Measurements from ENCODE around the gene CA10. TPM values are rescaled to one million over a fixed set of nuclear protein-coding genes. Genes with fewer than 3 reads are reported as not detected.

The CA10 gene
- total and polyA plus RNA-seq, 4 donors = not detected

DNA sequence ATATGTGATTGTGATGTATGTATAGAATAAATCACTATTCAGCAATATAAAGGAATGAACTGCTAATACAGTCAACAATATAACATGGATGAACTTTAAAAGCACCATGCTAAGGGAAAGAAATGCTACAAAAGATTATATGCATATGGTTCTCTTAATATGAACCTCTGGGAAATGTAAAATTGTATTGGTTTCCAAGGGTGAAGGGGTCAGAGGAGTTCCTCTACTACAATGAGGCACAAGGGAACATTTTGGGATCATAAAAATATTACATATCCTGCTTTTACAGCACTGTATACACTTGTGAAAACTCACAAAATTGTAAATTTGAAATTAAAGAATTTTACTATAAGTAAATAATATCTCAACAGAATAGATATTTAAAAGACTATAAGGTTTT is 111.4 kb downstream of the CA10 start:
- no peak for DNase-seq
- no peaks in the 10 kb centered on the region for H3K27me3 ChIP-seq (ENCODE audit: control insufficient read depth in 1 of 2, insufficient read depth in 2 of 2, low read length in 1 of 2)
- intact Hi-C loops (cut with DNase I) = no loop called here
- H3K4me1 ChIP-seq (ENCODE audit: control insufficient read depth in 1 of 2, insufficient read depth in 2 of 2, low read length in 2 of 2) = no peaks in the 10 kb centered on the region
- H3K4me3 ChIP-seq (ENCODE audit: low read length in 2 of 2) = no peak overlapping the region
- no peaks in the 10 kb centered on the region for H3K9me3 ChIP-seq (ENCODE audit: control insufficient read depth, low read length)
- no peak for ATAC-seq (ENCODE audit: low FRiP score)
- no peak overlapping the region for H3K27ac ChIP-seq (ENCODE audit: low read depth in 1 of 2, low read length in 2 of 2)
- no peaks in the 10 kb centered on the region for H3K36me3 ChIP-seq (ENCODE audit: control insufficient read depth in 1 of 2, insufficient read depth in 2 of 2, low read length in 1 of 2)

DNA sequence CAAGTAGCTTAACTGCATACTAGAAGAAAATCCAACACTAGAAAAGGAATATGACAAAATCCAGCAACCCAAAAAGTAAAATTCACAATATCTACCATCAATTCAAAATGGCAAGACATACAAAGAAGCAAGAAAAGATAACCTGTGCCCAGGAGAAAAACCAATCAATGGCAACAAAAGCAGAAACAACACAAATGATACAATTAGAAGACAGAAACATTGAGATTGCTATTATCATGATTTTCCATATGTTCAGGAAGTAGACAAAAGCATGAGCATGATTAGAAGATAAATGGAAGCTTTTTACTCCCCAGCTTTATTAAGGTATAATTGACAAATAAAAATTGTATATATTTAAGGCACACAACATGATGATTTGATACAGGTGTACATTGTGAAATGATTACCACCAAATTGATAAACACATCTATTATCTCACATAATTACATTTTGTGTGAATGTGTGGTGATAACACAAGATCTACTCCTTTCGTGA is 117.3 kb downstream of the CA10 start:
- ATAC-seq (ENCODE audit: low FRiP score) (no peak), DNase-seq (no peak)
- Histone ChIP-seq H3K36me3 (ENCODE audit: control insufficient read depth in 1 of 2, insufficient read depth in 2 of 2, low read length in 1 of 2) (no peaks in the 10 kb centered on the region), H3K27me3 (ENCODE audit: control insufficient read depth in 1 of 2, insufficient read depth in 2 of 2, low read length in 1 of 2) (no peaks in the 10 kb centered on the region), H3K4me3 (ENCODE audit: low read length in 2 of 2) (no peak overlapping the region), H3K9me3 (ENCODE audit: control insufficient read depth, low read length) (no peaks in the 10 kb centered on the region), H3K27ac (ENCODE audit: low read depth in 1 of 2, low read length in 2 of 2) (no peak overlapping the region), H3K4me1 (ENCODE audit: control insufficient read depth in 1 of 2, insufficient read depth in 2 of 2, low read length in 2 of 2) (no peaks in the 10 kb centered on the region)
- WGBS, 2 donors = 79 to 92% methylated on average over 1 of the region's 1 CpG
- intact Hi-C loops (cut with DNase I) = no loop called here

- intact Hi-C loops (cut with DNase I) = loop anchor here in 1 of 2 donors (2.0 kb wide), 1 partner anchor 20 kb away; no protein-coding TSS in a partner anchor
- H3K4me1 ChIP-seq (ENCODE audit: control insufficient read depth in 1 of 2, insufficient read depth in 2 of 2, low read length in 2 of 2) = no peaks in the 10 kb centered on the region
- H3K36me3 ChIP-seq (ENCODE audit: control insufficient read depth in 1 of 2, insufficient read depth in 2 of 2, low read length in 1 of 2) = no peaks in the 10 kb centered on the region
- no peak overlapping the region for H3K27ac ChIP-seq (ENCODE audit: low read depth in 1 of 2, low read length in 2 of 2)
- H3K27me3 ChIP-seq (ENCODE audit: control insufficient read depth in 1 of 2, insufficient read depth in 2 of 2, low read length in 1 of 2) = no peaks in the 10 kb centered on the region
- DNase-seq (no peak), ATAC-seq (ENCODE audit: low FRiP score) (no peak)
- no peaks in the 10 kb centered on the region for H3K9me3 ChIP-seq (ENCODE audit: control insufficient read depth, low read length)
- no peak overlapping the region for H3K4me3 ChIP-seq (ENCODE audit: low read length in 2 of 2)
Measured at GRCh38 chr17:52036416-52036815, 122.1 kb downstream of the CA10 start.

- H3K4me3 ChIP-seq (ENCODE audit: low read length in 2 of 2) = no peak overlapping the region
- no peaks in the 10 kb centered on the region for H3K27me3 ChIP-seq (ENCODE audit: control insufficient read depth in 1 of 2, insufficient read depth in 2 of 2, low read length in 1 of 2)
- no peak overlapping the region for H3K27ac ChIP-seq (ENCODE audit: low read depth in 1 of 2, low read length in 2 of 2)
- H3K36me3 ChIP-seq (ENCODE audit: control insufficient read depth in 1 of 2, insufficient read depth in 2 of 2, low read length in 1 of 2) = no peaks in the 10 kb centered on the region
- intact Hi-C loops (cut with DNase I) = no loop called here
- WGBS, 2 donors = 74 to 75% methylated on average over 6 of the region's 6 CpGs
- H3K9me3 ChIP-seq (ENCODE audit: control insufficient read depth, low read length) = no peaks in the 10 kb centered on the region
- no peaks in the 10 kb centered on the region for H3K4me1 ChIP-seq (ENCODE audit: control insufficient read depth in 1 of 2, insufficient read depth in 2 of 2, low read length in 2 of 2)
- ATAC-seq (ENCODE audit: low FRiP score) (no peak), DNase-seq (no peak)
Measured at GRCh38 chr17:52035336-52035915, 123.1 kb downstream of the CA10 start.

- no peaks in the 10 kb centered on the region for H3K27me3 ChIP-seq (ENCODE audit: control insufficient read depth in 1 of 2, insufficient read depth in 2 of 2, low read length in 1 of 2)
- H3K27ac ChIP-seq (ENCODE audit: low read depth in 1 of 2, low read length in 2 of 2) = no peak overlapping the region
- intact Hi-C loops (cut with DNase I) = no loop called here
- H3K4me3 ChIP-seq (ENCODE audit: low read length in 2 of 2) = no peak overlapping the region
- no peaks in the 10 kb centered on the region for H3K4me1 ChIP-seq (ENCODE audit: control insufficient read depth in 1 of 2, insufficient read depth in 2 of 2, low read length in 2 of 2)
- no peak for DNase-seq
- no peaks in the 10 kb centered on the region for H3K36me3 ChIP-seq (ENCODE audit: control insufficient read depth in 1 of 2, insufficient read depth in 2 of 2, low read length in 1 of 2)
- 57 to 61% methylated on average over 3 of the region's 3 CpGs for WGBS, 2 donors
- ATAC-seq (ENCODE audit: low FRiP score) = no peak
- no peaks in the 10 kb centered on the region for H3K9me3 ChIP-seq (ENCODE audit: control insufficient read depth, low read length)
Measured at GRCh38 chr17:52032454-52032853, 126.1 kb downstream of the CA10 start.

- 57 to 68% methylated on average over 3 of the region's 3 CpGs for WGBS, 2 donors
- Histone ChIP-seq H3K4me3 (ENCODE audit: low read length in 2 of 2) (no peak overlapping the region), H3K27ac (ENCODE audit: low read depth in 1 of 2, low read length in 2 of 2) (no peak overlapping the region), H3K36me3 (ENCODE audit: control insufficient read depth in 1 of 2, insufficient read depth in 2 of 2, low read length in 1 of 2) (no peaks in the 10 kb centered on the region), H3K27me3 (ENCODE audit: control insufficient read depth in 1 of 2, insufficient read depth in 2 of 2, low read length in 1 of 2) (no peaks in the 10 kb centered on the region), H3K9me3 (ENCODE audit: control insufficient read depth, low read length) (no peaks in the 10 kb centered on the region), H3K4me1 (ENCODE audit: control insufficient read depth in 1 of 2, insufficient read depth in 2 of 2, low read length in 2 of 2) (no peaks in the 10 kb centered on the region)
- intact Hi-C loops (cut with DNase I) = no loop called here
- ATAC-seq (ENCODE audit: low FRiP score) = no peak
- no peak for DNase-seq
Measured at GRCh38 chr17:52030052-52030451, 128.5 kb downstream of the CA10 start.

- Histone ChIP-seq H3K27ac (ENCODE audit: low read depth in 1 of 2, low read length in 2 of 2) (no peak overlapping the region), H3K36me3 (ENCODE audit: control insufficient read depth in 1 of 2, insufficient read depth in 2 of 2, low read length in 1 of 2) (no peaks in the 10 kb centered on the region), H3K27me3 (ENCODE audit: control insufficient read depth in 1 of 2, insufficient read depth in 2 of 2, low read length in 1 of 2) (no peaks in the 10 kb centered on the region), H3K4me1 (ENCODE audit: control insufficient read depth in 1 of 2, insufficient read depth in 2 of 2, low read length in 2 of 2) (no peaks in the 10 kb centered on the region), H3K9me3 (ENCODE audit: control insufficient read depth, low read length) (no peaks in the 10 kb centered on the region), H3K4me3 (ENCODE audit: low read length in 2 of 2) (no peak overlapping the region)
- intact Hi-C loops (cut with DNase I) = no loop called here
- ATAC-seq (ENCODE audit: low FRiP score) (no peak), DNase-seq (no peak)
Measured at GRCh38 chr17:52027620-52028295, 130.8 kb downstream of the CA10 start.

DNA sequence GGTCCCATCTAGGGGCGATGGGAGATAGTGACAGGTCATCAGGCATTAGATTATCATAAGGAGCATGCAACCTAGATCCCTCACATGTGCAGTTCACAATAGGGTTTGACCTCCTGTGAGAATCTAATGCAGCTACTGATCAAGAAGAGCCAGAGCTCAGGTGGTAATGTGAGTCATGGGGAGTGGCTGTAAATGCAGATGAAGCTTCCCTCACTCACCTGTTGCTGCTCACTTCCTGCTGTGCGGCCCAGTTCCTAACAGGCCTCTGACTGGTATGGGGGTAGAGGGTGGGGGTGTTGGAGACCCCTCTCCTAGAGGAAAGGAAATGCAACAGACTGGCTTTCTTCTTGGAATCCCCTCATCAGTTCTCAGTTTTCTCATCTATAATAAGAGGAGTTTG is 131.4 kb downstream of the CA10 start:
- intact Hi-C loops (cut with DNase I) = no loop called here
- ATAC-seq (ENCODE audit: low FRiP score) (no peak), DNase-seq (no peak)
- 78 to 89% methylated on average over 2 of the region's 2 CpGs for WGBS, 2 donors
- H3K27me3 ChIP-seq (ENCODE audit: control insufficient read depth in 1 of 2, insufficient read depth in 2 of 2, low read length in 1 of 2) = no peaks in the 10 kb centered on the region
- no peak overlapping the region for H3K4me3 ChIP-seq (ENCODE audit: low read length in 2 of 2)
- H3K36me3 ChIP-seq (ENCODE audit: control insufficient read depth in 1 of 2, insufficient read depth in 2 of 2, low read length in 1 of 2) = no peaks in the 10 kb centered on the region
- no peak overlapping the region for H3K27ac ChIP-seq (ENCODE audit: low read depth in 1 of 2, low read length in 2 of 2)
- no peaks in the 10 kb centered on the region for H3K9me3 ChIP-seq (ENCODE audit: control insufficient read depth, low read length)
- H3K4me1 ChIP-seq (ENCODE audit: control insufficient read depth in 1 of 2, insufficient read depth in 2 of 2, low read length in 2 of 2) = no peaks in the 10 kb centered on the region

DNA sequence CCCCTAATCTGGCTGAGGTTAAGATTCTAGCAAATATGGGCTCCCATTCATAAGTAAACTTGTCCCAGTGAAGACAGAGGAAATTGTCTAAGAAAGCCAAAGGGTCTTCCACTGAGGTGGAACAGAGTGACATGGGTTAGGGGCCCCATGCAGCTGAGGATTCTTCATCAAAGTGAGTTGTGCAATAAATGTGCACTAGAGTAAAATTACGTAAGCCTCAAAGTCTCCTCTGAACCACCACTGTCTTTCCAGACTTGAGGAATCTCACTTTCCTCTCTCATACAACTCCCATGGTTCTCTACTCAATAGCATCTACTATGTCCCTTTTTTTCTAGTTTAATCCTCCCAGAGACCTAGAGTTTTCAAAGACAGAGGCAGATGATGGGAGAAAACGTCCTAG is 132.4 kb downstream of the CA10 start:
- intact Hi-C loops (cut with DNase I) = no loop called here
- Histone ChIP-seq H3K9me3 (ENCODE audit: control insufficient read depth, low read length) (no peaks in the 10 kb centered on the region), H3K4me1 (ENCODE audit: control insufficient read depth in 1 of 2, insufficient read depth in 2 of 2, low read length in 2 of 2) (no peaks in the 10 kb centered on the region), H3K27me3 (ENCODE audit: control insufficient read depth in 1 of 2, insufficient read depth in 2 of 2, low read length in 1 of 2) (no peaks in the 10 kb centered on the region), H3K4me3 (ENCODE audit: low read length in 2 of 2) (no peak overlapping the region), H3K27ac (ENCODE audit: low read depth in 1 of 2, low read length in 2 of 2) (no peak overlapping the region), H3K36me3 (ENCODE audit: control insufficient read depth in 1 of 2, insufficient read depth in 2 of 2, low read length in 1 of 2) (no peaks in the 10 kb centered on the region)
- no peak for ATAC-seq (ENCODE audit: low FRiP score)
- WGBS, 2 donors = 50 to 63% methylated on average over 2 of the region's 2 CpGs
- DNase-seq = no peak
